HEK293T (cell line): ENCODE data around the gene SCTR.

Experiments
- ARNT ChIP-seq: fragments of 450-650 bp; IDR thresholded peaks from 2 replicates; pipeline ENCODE4 v1.6.1; 2017; ENCODE audit warnings: mild to moderate bottlenecking
- BHLHE40 ChIP-seq: fragments of 450-650 bp; IDR thresholded peaks from 2 replicates; pipeline ENCODE4 v1.6.1; 2016; ENCODE audit warnings: mild to moderate bottlenecking, moderate library complexity, borderline replicate concordance
- CTBP1 ChIP-seq: fragments of 450-650 bp; IDR thresholded peaks from 2 replicates; pipeline ENCODE4 v1.6.1; 2016; ENCODE audit warnings: borderline replicate concordance
- ELF4 ChIP-seq: fragments of 450-650 bp; IDR thresholded peaks from 2 replicates; pipeline ENCODE4 v1.6.1; 2017; ENCODE audit warnings: antibody characterized with exemption
- FOXA1 ChIP-seq: fragments of 450-650 bp; IDR thresholded peaks from 2 replicates; pipeline ENCODE4 v1.6.1; 2016; ENCODE audit warnings: mild to moderate bottlenecking
- FOXK2 ChIP-seq: fragments of 450-650 bp; IDR thresholded peaks from 2 replicates; pipeline ENCODE4 v1.6.1; 2016; ENCODE audit warnings: mild to moderate bottlenecking
- FOXM1 ChIP-seq: fragments of 450-650 bp; IDR thresholded peaks from 2 replicates; pipeline ENCODE4 v1.6.1; 2017; ENCODE audit warnings: mild to moderate bottlenecking, borderline replicate concordance
- HDGF ChIP-seq: fragments of 450-650 bp; IDR thresholded peaks from 2 replicates; pipeline ENCODE4 v1.6.1; 2017; ENCODE audit warnings: antibody characterized with exemption, borderline replicate concordance
- NFRKB ChIP-seq: fragments of 450-650 bp; IDR thresholded peaks from 2 replicates; pipeline ENCODE4 v1.6.1; 2016; ENCODE audit warnings: mild to moderate bottlenecking, moderate library complexity
- PKNOX1 ChIP-seq: fragments of 450-650 bp; IDR thresholded peaks from 2 replicates; pipeline ENCODE4 v1.6.1; 2016
- SP1 ChIP-seq: fragments of 450-650 bp; IDR thresholded peaks from 2 replicates; pipeline ENCODE4 v1.6.1; 2017
- SUZ12 ChIP-seq: fragments of 450-650 bp; IDR thresholded peaks from 2 replicates; pipeline ENCODE4 v1.6.1; 2016; ENCODE audit warnings: mild to moderate bottlenecking
- TARDBP ChIP-seq: fragments of 450-650 bp; IDR thresholded peaks from 2 replicates; pipeline ENCODE4 v1.6.1; 2016

GRCh38 chr2:119427756-119428155 lies 96.5 kb downstream of the SCTR start:
- TF ChIP-seq SUZ12: no peak
- no peak for TF ChIP-seq ELF4
- no peak for TF ChIP-seq TARDBP
- TF ChIP-seq HDGF: no peak
- TF ChIP-seq BHLHE40: no peak
- TF ChIP-seq NFRKB: no peak
- TF ChIP-seq FOXK2: no peak
- no peak for TF ChIP-seq CTBP1
- TF ChIP-seq FOXM1: no peak
- no peak for TF ChIP-seq FOXA1
- no peak for TF ChIP-seq SP1
- no peak for TF ChIP-seq ARNT
- TF ChIP-seq PKNOX1: no peak
